ENCODE measurements around the gene C17orf58.
"Not testable (repeated sequence)": the region's sequence is repeated elsewhere in the genome, so short reads cannot be mapped to it uniquely, and the experiment has no call there.

DNA sequence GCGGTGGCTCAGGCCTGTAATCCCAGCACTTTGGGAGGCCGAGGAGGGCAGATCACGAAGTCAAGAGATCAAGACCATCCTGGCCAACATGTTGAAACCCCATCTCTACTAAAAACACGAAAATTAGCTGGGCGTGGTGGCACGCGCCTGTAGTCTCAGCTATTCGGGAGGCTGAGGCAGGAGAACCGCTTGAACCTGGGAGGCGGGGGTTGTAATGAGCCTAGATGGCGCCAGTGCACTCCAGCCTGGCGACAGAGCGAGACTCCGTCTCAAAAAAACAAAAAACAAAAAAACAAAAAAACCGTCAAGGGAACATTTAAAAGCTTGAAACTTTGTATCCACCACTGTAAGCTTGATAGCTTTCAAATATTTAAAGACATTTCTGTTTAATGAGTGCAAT lies 26.3 kb upstream of the C17orf58 start:
- not testable (repeated sequence) for TF ChIP-seq CTCF (IDR thresholded peaks at IDR 0.05; ENCODE audit: insufficient read depth, low read length); POLR2AphosphoS5 (IDR thresholded peaks at IDR 0.05; ENCODE audit: low read depth); REST (IDR thresholded peaks at IDR 0.05; ENCODE audit: insufficient replicate concordance, low read depth); SPI1 (IDR thresholded peaks at IDR 0.05; ENCODE audit: borderline replicate concordance, low read depth); GABPA (IDR thresholded peaks at IDR 0.05; ENCODE audit: low read depth)

Data from HL-60 (cell line).